A549 (cell line): Measurements from ENCODE around the gene SDF2L1. TPM values are rescaled to one million over a fixed set of nuclear protein-coding genes. Genes with fewer than 3 reads are reported as not detected.
A peak's percentile ranks its signal among the peaks of the same experiment; 100 is the strongest.

Experiments
- ATAC-seq, 2 experiments: fragments of 200-7000 bp in 1 of 2; fragments of >200 bp in 1 of 2; cut with Nextera tagmentation in 1 of 2; cut with Tn5 transposase in 1 of 2; 3 replicates each; pipeline versions ENCODE4 v1.8.0 to v1.9.1; 2018 to 2020; ENCODE audit warnings: mild to moderate bottlenecking in 1 of 2, moderate library complexity in 1 of 2
- CTCF ChIA-PET: fragments of 300-600 bp; sonication (Branson Sonifier 250); formaldehyde crosslinking; extraction: SDS; loops from one replicate; lab custom pipeline; 2021; ENCODE audit warnings: antibody characterized with exemption, inconsistent platforms; lab: Yijun Ruan, JAX
- POLR2A ChIA-PET: fragments of 350-600 bp; formaldehyde crosslinking; extraction: SDS; loops from one replicate; lab custom pipeline; 2021; ENCODE audit warnings: antibody characterized with exemption, inconsistent platforms; lab: Yijun Ruan, JAX
- DNase-seq, 2 experiments: peaks; one replicate each; pipeline versions ENCODE4 v3.0.0 to v3.0.0-alpha.2; 2011 to 2016; ENCODE audit warnings: low read depth in 1 of 2, low spot score in 1 of 2
- FAIRE-seq: peaks from 2 replicates; lab custom pipeline; 2011; peaks lifted over from hg19 to GRCh38; lab: Jason Lieb, UNC
- H3K27ac ChIP-seq, 2 experiments: fragments of >200 bp; sonication (Bioruptor Twin); formaldehyde crosslinking; 3 replicates each; pipeline ENCODE4 v1.5.1; 2016 to 2017
- H3K4me1 ChIP-seq: fragments of >200 bp; sonication (Bioruptor Twin); formaldehyde crosslinking; 3 replicates; pipeline ENCODE4 v1.6.1; 2016
- H3K4me2 ChIP-seq: fragments of >200 bp; sonication (Bioruptor Twin); formaldehyde crosslinking; 3 replicates; pipeline ENCODE4 v1.6.1; 2016
- H3K4me3 ChIP-seq: fragments of >200 bp; sonication (Bioruptor Twin); formaldehyde crosslinking; 3 replicates; pipeline ENCODE4 v1.5.1; 2016
- H3K9me3 ChIP-seq: fragments of >200 bp; sonication (Bioruptor Twin); formaldehyde crosslinking; 3 replicates; pipeline ENCODE4 v1.6.1; 2016
- CBX8 ChIP-seq: fragments of 200-600 bp; sonication (generic); IDR thresholded peaks from 2 replicates; pipeline ENCODE4 v1.6.1; 2016
- CHD4 ChIP-seq: fragments of 200-600 bp; sonication (generic); IDR thresholded peaks from 2 replicates; pipeline ENCODE4 v1.6.1; 2016; ENCODE audit warnings: antibody characterized with exemption, mild to moderate bottlenecking, borderline replicate concordance
- EP300 ChIP-seq, 2 experiments: fragments of >200 bp; sonication (Bioruptor Twin); formaldehyde crosslinking; IDR thresholded peaks; 2 replicates in 1 of 2; 3 replicates in 1 of 2; pipeline ENCODE4 v1.6.1; 2016 to 2017
- ESRRA ChIP-seq: fragments of 150-350 bp; IDR thresholded peaks from 2 replicates; pipeline ENCODE4 v1.6.1; 2014; ENCODE audit warnings: mild to moderate bottlenecking, low read length, borderline replicate concordance
- HMGXB4 ChIP-seq: fragments of 250-450 bp; sonication (Bioruptor Pico); IDR thresholded peaks from 2 replicates; pipeline ENCODE4 v1.5.0; 2021; ENCODE audit warnings: mild to moderate bottlenecking, moderate library complexity, borderline replicate concordance
- HOXA7 ChIP-seq: fragments of 250-450 bp; sonication (Bioruptor Pico); IDR thresholded peaks from 2 replicates; pipeline ENCODE4 v1.5.0; 2020; ENCODE audit warnings: mild to moderate bottlenecking, moderate library complexity
- KDM5A ChIP-seq: fragments of 200-600 bp; sonication (generic); IDR thresholded peaks from 2 replicates; pipeline ENCODE4 v1.6.1; 2016; ENCODE audit warnings: antibody characterized with exemption, mild to moderate bottlenecking
- MAZ ChIP-seq: fragments of 150-350 bp; IDR thresholded peaks from 2 replicates; pipeline ENCODE4 v1.6.1; 2014; ENCODE audit warnings: antibody characterized with exemption, low read depth, low read length, borderline replicate concordance
- NPAS2 ChIP-seq: fragments of 250-450 bp; sonication (Bioruptor Pico); IDR thresholded peaks from 2 replicates; pipeline ENCODE4 v1.8.0; 2022; ENCODE audit warnings: mild to moderate bottlenecking, moderate library complexity, borderline replicate concordance
- PHF8 ChIP-seq: fragments of 200-600 bp; sonication (generic); IDR thresholded peaks from 2 replicates; pipeline ENCODE4 v1.6.1; 2016; ENCODE audit warnings: low read depth, mild to moderate bottlenecking, antibody characterized with exemption, moderate library complexity, borderline replicate concordance
- POLR2AphosphoS2 ChIP-seq: conservative IDR thresholded peaks from 2 replicates; pipeline ENCODE4 v1.6.1; 2012; ENCODE audit warnings: low read length, improper control_type of control experiment, inconsistent platforms
- RARB ChIP-seq: fragments of 250-450 bp; sonication (Bioruptor Pico); IDR thresholded peaks from 2 replicates; pipeline ENCODE4 v1.8.0; 2021; ENCODE audit warnings: mild to moderate bottlenecking, moderate library complexity
- RFX5 ChIP-seq: fragments of 450-650 bp; IDR thresholded peaks from 2 replicates; pipeline ENCODE4 v1.7.1; 2014; ENCODE audit warnings: antibody characterized with exemption, mild to moderate bottlenecking, moderate library complexity
- RNF2 ChIP-seq: fragments of 200-600 bp; sonication (generic); IDR thresholded peaks from 2 replicates; pipeline ENCODE4 v1.6.1; 2016; ENCODE audit warnings: low read depth, mild to moderate bottlenecking, antibody characterized with exemption, moderate library complexity, borderline replicate concordance
- ZC3H11A ChIP-seq: fragments of 450-650 bp; IDR thresholded peaks from 2 replicates; pipeline ENCODE4 v1.6.1; 2014; ENCODE audit warnings: antibody characterized with exemption, mild to moderate bottlenecking
- ZFP36 ChIP-seq: fragments of 450-650 bp; IDR thresholded peaks from 2 replicates; pipeline ENCODE4 v1.6.1; 2014; ENCODE audit warnings: borderline replicate concordance; ENCODE audit not compliant: partially characterized antibody
- ZNF302 ChIP-seq: fragments of 250-450 bp; sonication (Bioruptor Pico); IDR thresholded peaks from 2 replicates; pipeline ENCODE4 v1.9.0; 2021; ENCODE audit warnings: inconsistent platforms, mild to moderate bottlenecking, moderate library complexity
- WGBS: methylation state at CpG from one replicate; pipeline ENCODE4 v1.1.6; 2017; ENCODE audit errors: missing lambda C conversion rate; 5-methylcytosine and 5-hydroxymethylcytosine counted together
- polyA plus RNA-seq, 4 experiments: library from polyadenylated mRNA; depleted of rRNA in 3 of 4; stranded (reverse); fragments of >200 nt; fragmentation: RNase III in 1 of 4; extraction: RNeasy Plus Mini Kit Qiagen cat#74134 plus additional on column Dnase treatment in 1 of 4; gene quantifications; 2 replicates in 3 of 4; 3 replicates in 1 of 4; pipeline ENCODE4 v1.2.3, GENCODE V29; 2011 to 2017
- TF ChIP-seq, protein P1 (sequence below): fragments of >200 bp; sonication (Bioruptor Twin); formaldehyde crosslinking; IDR thresholded peaks from 3 replicates; pipeline ENCODE4 v1.5.1; 2016
- TF ChIP-seq, protein P2 (sequence below): fragments of 250-450 bp; sonication (Bioruptor Pico); IDR thresholded peaks from 2 replicates; pipeline ENCODE4 v1.5.0; 2020; ENCODE audit warnings: low read depth, mild to moderate bottlenecking, moderate library complexity

Gene SDF2L1
- polyA plus RNA-seq, 2 of the 4 experiments (the other 2 are of a cell fraction): 13.7 to 41.9 TPM

DNA sequence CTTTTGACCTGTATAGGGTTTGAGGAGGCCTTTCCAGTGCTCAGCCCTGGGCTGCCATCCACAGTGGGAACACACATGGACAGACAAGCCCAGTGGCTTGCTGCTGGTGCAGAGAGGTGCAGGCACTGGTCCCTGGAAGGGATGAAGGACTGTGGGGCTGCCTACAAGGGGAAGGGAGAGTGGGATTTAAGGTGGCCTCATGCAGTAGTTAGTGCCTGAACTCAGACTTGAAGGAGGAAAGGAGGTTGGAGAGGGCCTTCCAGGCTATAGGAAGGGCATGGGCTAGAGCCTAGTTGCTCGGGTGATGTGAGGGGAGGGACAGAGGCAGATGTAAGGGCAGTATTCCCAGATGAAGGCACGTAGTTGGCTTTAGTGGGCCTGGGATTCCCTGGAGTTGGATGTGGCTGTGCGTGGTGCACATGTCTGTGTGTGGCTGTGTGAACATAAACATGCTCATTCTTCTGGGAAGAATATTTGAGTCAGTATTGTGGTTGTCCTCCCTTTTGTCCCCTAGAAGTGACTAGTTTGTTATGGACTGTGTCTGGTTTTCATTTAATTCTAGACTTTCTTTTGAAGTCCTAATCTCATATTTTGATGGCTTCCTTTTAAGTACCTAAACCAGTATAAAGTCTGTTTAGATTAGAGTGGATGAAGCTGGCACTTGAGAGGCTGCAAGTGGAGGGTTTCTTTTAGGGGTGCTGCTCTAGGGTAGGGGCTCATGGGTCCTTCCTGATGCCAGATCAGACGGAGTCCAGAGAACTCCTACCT lies 30.7 kb upstream of the SDF2L1 start:
- CTCF ChIA-PET: no interaction called here
- no peak overlapping the region for H3K4me2 ChIP-seq
- ATAC-seq: peak; percentile 23 to 24; a peak in 1 of 6 replicates
- H3K9me3 ChIP-seq: no peaks in the 10 kb centered on the region
- TF ChIP-seq ESRRA (no peak), RARB (no peak)
- TF ChIP-seq, protein P1, sequence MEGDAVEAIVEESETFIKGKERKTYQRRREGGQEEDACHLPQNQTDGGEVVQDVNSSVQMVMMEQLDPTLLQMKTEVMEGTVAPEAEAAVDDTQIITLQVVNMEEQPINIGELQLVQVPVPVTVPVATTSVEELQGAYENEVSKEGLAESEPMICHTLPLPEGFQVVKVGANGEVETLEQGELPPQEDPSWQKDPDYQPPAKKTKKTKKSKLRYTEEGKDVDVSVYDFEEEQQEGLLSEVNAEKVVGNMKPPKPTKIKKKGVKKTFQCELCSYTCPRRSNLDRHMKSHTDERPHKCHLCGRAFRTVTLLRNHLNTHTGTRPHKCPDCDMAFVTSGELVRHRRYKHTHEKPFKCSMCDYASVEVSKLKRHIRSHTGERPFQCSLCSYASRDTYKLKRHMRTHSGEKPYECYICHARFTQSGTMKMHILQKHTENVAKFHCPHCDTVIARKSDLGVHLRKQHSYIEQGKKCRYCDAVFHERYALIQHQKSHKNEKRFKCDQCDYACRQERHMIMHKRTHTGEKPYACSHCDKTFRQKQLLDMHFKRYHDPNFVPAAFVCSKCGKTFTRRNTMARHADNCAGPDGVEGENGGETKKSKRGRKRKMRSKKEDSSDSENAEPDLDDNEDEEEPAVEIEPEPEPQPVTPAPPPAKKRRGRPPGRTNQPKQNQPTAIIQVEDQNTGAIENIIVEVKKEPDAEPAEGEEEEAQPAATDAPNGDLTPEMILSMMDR: no peak
- no peak overlapping the region for H3K4me3 ChIP-seq
- no peak for FAIRE-seq
- peaks cover 15% of the 10 kb centered on the region; the same call in 2 of the 3 replicates for H3K4me1 ChIP-seq
- no peak for DNase-seq
- 88% methylated on average over 4 of the region's 4 CpGs for WGBS
- H3K27ac ChIP-seq: no peak overlapping the region
- POLR2A ChIA-PET: no interaction called here

GRCh38 chr22:21612858-21613257 lies 29.2 kb upstream of the SDF2L1 start:
- FAIRE-seq (no peak), ATAC-seq (no peak), DNase-seq (no peak)
- CTCF ChIA-PET: interaction anchor here (0.6 kb wide), 2 partner anchors 11 to 16 kb away, joined by 3 read pairs; no protein-coding TSS in a partner anchor
- H3K9me3 ChIP-seq: no peaks in the 10 kb centered on the region
- TF ChIP-seq HMGXB4: no peak
- no peak for TF ChIP-seq CBX8
- TF ChIP-seq, protein P1: no peak
- TF ChIP-seq PHF8: no peak
- no peak for TF ChIP-seq POLR2AphosphoS2
- TF ChIP-seq CHD4: no peak
- TF ChIP-seq, protein P2, sequence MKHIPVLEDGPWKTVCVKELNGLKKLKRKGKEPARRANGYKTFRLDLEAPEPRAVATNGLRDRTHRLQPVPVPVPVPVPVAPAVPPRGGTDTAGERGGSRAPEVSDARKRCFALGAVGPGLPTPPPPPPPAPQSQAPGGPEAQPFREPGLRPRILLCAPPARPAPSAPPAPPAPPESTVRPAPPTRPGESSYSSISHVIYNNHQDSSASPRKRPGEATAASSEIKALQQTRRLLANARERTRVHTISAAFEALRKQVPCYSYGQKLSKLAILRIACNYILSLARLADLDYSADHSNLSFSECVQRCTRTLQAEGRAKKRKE (CRISPR knock-in tag): no peak
- no peak for TF ChIP-seq NPAS2 (CRISPR knock-in tag)
- H3K27ac ChIP-seq: no peak overlapping the region
- H3K4me1 ChIP-seq: peaks cover under 1% of the 10 kb centered on the region; the same call in 1 of the 3 replicates
- WGBS: 98% methylated on average over 5 of the region's 7 CpGs
- no peak overlapping the region for H3K4me2 ChIP-seq
- no peak overlapping the region for H3K4me3 ChIP-seq
- POLR2A ChIA-PET: no interaction called here

GRCh38 chr22:21613553-21614233 lies 28.4 kb upstream of the SDF2L1 start:
- 93% methylated on average over 4 of the region's 4 CpGs for WGBS
- no peak overlapping the region for H3K27ac ChIP-seq
- no peaks in the 10 kb centered on the region for H3K4me1 ChIP-seq
- H3K4me2 ChIP-seq: no peak overlapping the region
- no peak for FAIRE-seq
- POLR2A ChIA-PET: no interaction called here
- no peak overlapping the region for H3K4me3 ChIP-seq
- H3K9me3 ChIP-seq: no peaks in the 10 kb centered on the region
- no peak for ATAC-seq
- CTCF ChIA-PET: interaction anchor here (0.6 to 2.4 kb wide), 3 partner anchors 9 to 28 kb away, joined by 3 to 7 read pairs (median 3); partner anchors contain the start of gene SDF2L1
- DNase-seq: no peak
- TF ChIP-seq MAZ: no peak
- TF ChIP-seq ZNF302 (CRISPR knock-in tag): no peak
- TF ChIP-seq ZC3H11A: no peak
- no peak for TF ChIP-seq ZFP36
- no peak for TF ChIP-seq HMGXB4
- no peak for TF ChIP-seq EP300 (IDR thresholded peaks at IDR 0.05)
- no peak for TF ChIP-seq RARB
- no peak for TF ChIP-seq RNF2
- no peak for TF ChIP-seq RFX5
- no peak for TF ChIP-seq KDM5A
- TF ChIP-seq NPAS2 (CRISPR knock-in tag): no peak
- TF ChIP-seq HOXA7 (CRISPR knock-in tag): no peak
